Measurements from ENCODE around the gene ADAM10.

ADAM10 gene

DNA sequence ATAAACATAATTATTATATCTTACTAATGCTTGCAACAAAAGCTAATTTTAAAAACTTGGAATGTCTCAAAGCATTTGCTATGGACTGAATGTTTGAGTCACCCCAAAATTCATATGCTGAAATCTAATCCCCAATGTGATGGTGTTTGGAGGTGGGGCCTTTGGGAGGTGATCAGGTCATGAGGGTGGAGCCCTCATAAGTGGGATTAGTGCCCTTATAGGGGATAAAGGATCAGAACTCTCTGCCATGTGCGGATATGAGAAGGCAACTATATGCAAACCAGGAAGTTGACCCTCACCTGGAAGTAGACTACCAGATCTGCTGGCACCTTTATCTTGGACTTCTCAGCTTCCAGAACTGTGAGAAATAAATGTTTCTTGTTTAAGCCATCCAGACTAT, 180.1 kb downstream of the ADAM10 start:
- TF ChIP-seq, protein P1, sequence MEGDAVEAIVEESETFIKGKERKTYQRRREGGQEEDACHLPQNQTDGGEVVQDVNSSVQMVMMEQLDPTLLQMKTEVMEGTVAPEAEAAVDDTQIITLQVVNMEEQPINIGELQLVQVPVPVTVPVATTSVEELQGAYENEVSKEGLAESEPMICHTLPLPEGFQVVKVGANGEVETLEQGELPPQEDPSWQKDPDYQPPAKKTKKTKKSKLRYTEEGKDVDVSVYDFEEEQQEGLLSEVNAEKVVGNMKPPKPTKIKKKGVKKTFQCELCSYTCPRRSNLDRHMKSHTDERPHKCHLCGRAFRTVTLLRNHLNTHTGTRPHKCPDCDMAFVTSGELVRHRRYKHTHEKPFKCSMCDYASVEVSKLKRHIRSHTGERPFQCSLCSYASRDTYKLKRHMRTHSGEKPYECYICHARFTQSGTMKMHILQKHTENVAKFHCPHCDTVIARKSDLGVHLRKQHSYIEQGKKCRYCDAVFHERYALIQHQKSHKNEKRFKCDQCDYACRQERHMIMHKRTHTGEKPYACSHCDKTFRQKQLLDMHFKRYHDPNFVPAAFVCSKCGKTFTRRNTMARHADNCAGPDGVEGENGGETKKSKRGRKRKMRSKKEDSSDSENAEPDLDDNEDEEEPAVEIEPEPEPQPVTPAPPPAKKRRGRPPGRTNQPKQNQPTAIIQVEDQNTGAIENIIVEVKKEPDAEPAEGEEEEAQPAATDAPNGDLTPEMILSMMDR (IDR thresholded peaks at IDR 0.05; ENCODE audit: borderline replicate concordance, control extremely low read depth, extremely low read depth, insufficient read depth, missing control alignments) = no peak
- in situ Hi-C loops (cut with MboI; ENCODE audit: low sequenced_read_pairs, unreplicated experiment) = no loop called here
- no peak for DNase-seq (ENCODE audit: low spot score)

DNA sequence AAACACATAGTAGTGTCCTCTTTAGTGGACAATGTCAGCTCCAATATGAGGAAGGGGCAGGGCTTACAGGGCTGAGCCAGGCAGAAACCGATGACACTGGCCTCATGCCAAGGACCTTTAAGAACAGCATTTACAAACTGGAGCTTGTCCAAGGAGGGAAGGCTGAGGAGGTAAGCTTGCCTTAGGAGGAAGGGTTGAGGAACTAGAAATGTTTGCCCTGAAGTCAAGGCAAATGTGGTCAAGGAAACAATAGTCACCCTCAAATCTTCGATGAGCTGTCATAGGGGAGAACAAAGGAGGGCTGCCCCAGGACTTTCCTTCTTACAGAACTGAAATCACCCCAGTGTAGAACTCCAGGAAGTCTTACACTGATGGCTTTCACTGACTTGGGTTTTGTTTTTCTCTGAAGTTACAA, 181.3 kb downstream of the ADAM10 start:
- TF ChIP-seq, protein P1 (IDR thresholded peaks at IDR 0.05; ENCODE audit: borderline replicate concordance, control extremely low read depth, extremely low read depth, insufficient read depth, missing control alignments) = no peak
- DNase-seq (ENCODE audit: low spot score) = no peak
- in situ Hi-C loops (cut with MboI; ENCODE audit: low sequenced_read_pairs, unreplicated experiment) = no loop called here

DNA sequence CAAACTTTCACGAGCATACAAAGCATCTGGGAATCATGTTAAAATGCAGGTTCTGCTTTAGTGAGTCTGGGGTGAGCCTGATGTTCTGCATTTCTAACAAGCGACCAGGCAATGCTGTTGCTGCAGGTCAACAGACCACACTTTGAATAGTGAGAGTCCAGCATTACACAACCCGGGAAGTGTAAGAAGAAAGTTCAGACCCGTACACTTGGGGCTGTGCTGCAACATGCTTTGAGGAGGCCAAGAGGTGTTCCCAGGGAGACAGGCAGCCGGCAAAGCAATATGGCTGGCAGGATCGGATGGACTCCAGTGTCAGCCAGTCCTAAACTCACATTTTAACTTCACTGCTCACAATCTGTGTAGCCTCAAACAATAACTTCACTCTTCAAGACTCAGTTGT, 183.5 kb downstream of the ADAM10 start:
- TF ChIP-seq, protein P1 (IDR thresholded peaks at IDR 0.05; ENCODE audit: borderline replicate concordance, control extremely low read depth, extremely low read depth, insufficient read depth, missing control alignments) = no peak
- in situ Hi-C loops (cut with MboI; ENCODE audit: low sequenced_read_pairs, unreplicated experiment) = no loop called here
- DNase-seq (ENCODE audit: low spot score) = no peak

DNA sequence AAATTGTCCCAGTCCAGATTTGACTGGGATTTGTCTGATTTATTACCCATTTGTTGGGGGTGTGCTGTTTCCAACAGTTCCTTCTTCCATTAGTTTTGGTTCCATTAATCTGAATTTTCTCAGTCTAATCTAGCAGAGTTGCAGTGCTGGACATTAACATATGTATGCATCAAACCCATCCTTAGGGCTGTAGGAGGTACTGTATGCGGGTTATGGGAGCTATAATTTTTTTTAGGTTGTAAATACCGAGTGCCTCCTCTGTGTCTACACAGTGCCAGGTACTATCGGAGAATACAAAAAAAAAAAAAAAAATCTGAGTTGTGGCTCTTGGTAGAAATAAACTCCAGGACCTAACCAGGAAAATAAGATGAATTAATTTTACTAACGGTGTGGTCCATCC, 183.9 kb downstream of the ADAM10 start:
- TF ChIP-seq, protein P1 (IDR thresholded peaks at IDR 0.05; ENCODE audit: borderline replicate concordance, control extremely low read depth, extremely low read depth, insufficient read depth, missing control alignments) = no peak
- no peak for DNase-seq (ENCODE audit: low spot score)
- in situ Hi-C loops (cut with MboI; ENCODE audit: low sequenced_read_pairs, unreplicated experiment) = no loop called here

DNA sequence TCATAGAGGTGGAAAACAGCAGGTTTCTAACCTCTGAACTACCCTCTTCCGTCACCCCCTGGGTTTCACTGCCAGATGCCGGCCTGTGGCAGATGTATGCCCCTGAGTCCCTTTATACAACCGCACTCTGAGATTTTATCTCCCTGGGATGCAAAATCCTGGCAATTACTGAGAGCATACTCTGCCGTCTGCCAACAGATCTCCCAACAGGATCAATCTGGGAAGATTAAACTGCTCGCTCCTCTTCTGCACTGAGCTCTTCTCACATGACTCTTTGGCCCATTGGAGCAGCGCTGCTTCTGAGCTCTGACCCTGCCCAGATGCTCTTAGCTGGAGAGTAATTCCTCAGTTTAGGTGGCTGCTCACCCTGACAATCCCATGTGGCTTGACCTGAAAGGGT, 184.5 kb downstream of the ADAM10 start:
- TF ChIP-seq, protein P1 (IDR thresholded peaks at IDR 0.05; ENCODE audit: borderline replicate concordance, control extremely low read depth, extremely low read depth, insufficient read depth, missing control alignments) = no peak
- DNase-seq (ENCODE audit: low spot score) = no peak
- in situ Hi-C loops (cut with MboI; ENCODE audit: low sequenced_read_pairs, unreplicated experiment) = no loop called here

DNA sequence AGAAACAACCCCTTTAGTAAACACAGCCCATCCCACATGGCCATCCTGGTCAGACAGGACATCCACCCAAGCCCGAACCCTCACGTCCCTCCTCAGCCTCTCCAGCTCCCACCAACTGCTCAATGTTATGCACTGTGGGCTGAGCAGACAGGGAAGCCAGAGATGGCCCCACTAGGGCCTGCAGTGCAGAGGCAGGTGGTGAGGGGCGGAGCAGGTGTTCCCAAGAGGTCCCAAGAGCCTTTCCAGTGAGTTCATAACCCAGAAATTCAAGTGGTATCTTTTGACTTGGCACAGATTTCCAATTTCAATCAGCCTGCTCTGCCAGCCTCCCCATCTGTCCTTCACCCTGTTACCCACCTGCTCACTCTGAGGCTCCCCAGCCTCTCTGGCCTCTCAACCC, 187.4 kb downstream of the ADAM10 start:
- in situ Hi-C loops (cut with MboI; ENCODE audit: low sequenced_read_pairs, unreplicated experiment) = no loop called here
- DNase-seq (ENCODE audit: low spot score) = no peak
- TF ChIP-seq, protein P1 (IDR thresholded peaks at IDR 0.05; ENCODE audit: borderline replicate concordance, control extremely low read depth, extremely low read depth, insufficient read depth, missing control alignments) = no peak

DNA sequence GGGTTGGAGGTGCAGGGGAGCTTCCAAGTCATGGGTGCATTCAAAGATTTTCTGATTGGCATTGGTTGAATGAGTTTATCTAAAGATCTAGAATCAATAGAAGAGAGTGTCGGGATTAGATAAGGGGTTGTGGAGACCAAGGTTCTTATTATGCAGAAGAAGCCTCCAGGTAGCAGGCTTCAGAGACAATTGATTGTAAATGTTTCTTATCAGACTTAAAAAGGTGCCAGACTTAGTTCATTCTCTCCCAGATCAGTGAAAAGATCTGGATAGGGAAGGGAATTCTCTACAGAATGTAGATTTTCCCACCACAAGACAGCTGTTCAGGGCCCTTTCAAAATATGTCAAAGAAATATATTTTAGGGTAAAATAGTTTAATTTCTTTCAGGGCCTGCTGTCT, 188.2 kb downstream of the ADAM10 start:
- in situ Hi-C loops (cut with MboI; ENCODE audit: low sequenced_read_pairs, unreplicated experiment) = no loop called here
- no peak for DNase-seq (ENCODE audit: low spot score)
- TF ChIP-seq, protein P1 (IDR thresholded peaks at IDR 0.05; ENCODE audit: borderline replicate concordance, control extremely low read depth, extremely low read depth, insufficient read depth, missing control alignments) = no peak

Data from GM13976 (cell line).